ENCODE results near the gene USP16. TPM values are rescaled to one million over a fixed set of nuclear protein-coding genes. Genes with fewer than 3 reads are reported as not detected.

Gene USP16
- total and polyA plus RNA-seq, 2 of the 13 experiments (the other 11 are each of a cell fraction or from before 2014, with no cell fraction given): 16.5 to 46.9 TPM

GRCh38 chr21:28992526-28993292 lies 31.8 kb upstream of the USP16 start, which contains the start of gene LTN1 (continued):
- no peak for TF ChIP-seq ZNF496 (CRISPR knock-in tag; IDR thresholded peaks at IDR 0.05; ENCODE audit: insufficient replicate concordance)
- TF ChIP-seq PRPF4 (IDR thresholded peaks at IDR 0.05; ENCODE audit: low read depth, low read length, poor library complexity, severe bottlenecking): no peak
- peak; percentile 70 for TF ChIP-seq PITX1 (CRISPR knock-in tag; IDR thresholded peaks at IDR 0.05)
- TF ChIP-seq ZNF160 (CRISPR knock-in tag; IDR thresholded peaks at IDR 0.05): no peak
- TF ChIP-seq FOXK1 (CRISPR knock-in tag; IDR thresholded peaks at IDR 0.05; ENCODE audit: borderline replicate concordance, low read depth): peak; percentile 83
- TF ChIP-seq ZNF18 (CRISPR knock-in tag; IDR thresholded peaks at IDR 0.05; ENCODE audit: insufficient replicate concordance): no peak
- peak; percentile 100 for TF ChIP-seq GABPA (IDR thresholded peaks at IDR 0.05; ENCODE audit: low read depth, low read length)
- TF ChIP-seq GABPA (CRISPR knock-in tag; IDR thresholded peaks at IDR 0.05; ENCODE audit: low read depth): peak; percentile 100
- TF ChIP-seq SAFB2 (CRISPR knock-in tag; IDR thresholded peaks at IDR 0.05; ENCODE audit: borderline replicate concordance, low read depth): no peak
- peak; percentile 98 for TF ChIP-seq ATF1 (CRISPR knock-in tag; IDR thresholded peaks at IDR 0.05)
- TF ChIP-seq SRF (IDR thresholded peaks at IDR 0.05; ENCODE audit: low read depth, low read length): peak; percentile 35; the same call in 1 of the 2 replicates
- TF ChIP-seq ZNF382 (CRISPR knock-in tag; IDR thresholded peaks at IDR 0.05; ENCODE audit: borderline replicate concordance): no peak
- TF ChIP-seq DPF2 (CRISPR knock-in tag; IDR thresholded peaks at IDR 0.05; ENCODE audit: borderline replicate concordance, low read depth): no peak
- TF ChIP-seq NKX3-1 (CRISPR knock-in tag; IDR thresholded peaks at IDR 0.05): no peak
- no peak for TF ChIP-seq ATAD3A (CRISPR knock-in tag; IDR thresholded peaks at IDR 0.05)
- TF ChIP-seq REL (CRISPR knock-in tag; conservative IDR thresholded peaks at IDR 0.05): 0 out of 2 replicates have a peak, but pooled peaks have one; percentile 56
- no peak for TF ChIP-seq HIC2 (CRISPR knock-in tag; IDR thresholded peaks at IDR 0.05; ENCODE audit: low read depth)
- 0 out of 2 replicates have a peak, but pooled peaks have one; percentile 32 for TF ChIP-seq ZNF740 (CRISPR knock-in tag; IDR thresholded peaks at IDR 0.05)
- TF ChIP-seq ZSCAN31 (CRISPR knock-in tag; IDR thresholded peaks at IDR 0.05; ENCODE audit: low read depth): peak; percentile 94
- no peak; the same call in 1 of the 2 replicates for TF ChIP-seq POLR2AphosphoS2 (IDR thresholded peaks at IDR 0.05; ENCODE audit: low read depth, low read length)
- no peak for TF ChIP-seq ZNF44 (CRISPR knock-in tag; IDR thresholded peaks at IDR 0.05)
- no peak for TF ChIP-seq SNAPC5 (CRISPR knock-in tag; IDR thresholded peaks at IDR 0.05; ENCODE audit: borderline replicate concordance)
- no peak for TF ChIP-seq MLLT10 (CRISPR knock-in tag; IDR thresholded peaks at IDR 0.05)
- TF ChIP-seq MAFG (CRISPR knock-in tag; IDR thresholded peaks at IDR 0.05): no peak
- TF ChIP-seq CREBL2 (CRISPR knock-in tag; IDR thresholded peaks at IDR 0.05; ENCODE audit: borderline replicate concordance): no peak
- peak; percentile 94 for TF ChIP-seq KMT2B (CRISPR knock-in tag; IDR thresholded peaks at IDR 0.05)
- no peak for TF ChIP-seq TEAD2 (CRISPR knock-in tag; IDR thresholded peaks at IDR 0.05)
- TF ChIP-seq STAT5B (CRISPR knock-in tag; IDR thresholded peaks at IDR 0.05): no peak

Measured in HepG2 (cell line).